NCI-H524 (cell line): ENCODE data around the gene MAGEB16.

Experiments
- DNase-seq, 2 experiments: peaks; one replicate each; lab custom pipeline; 2025; lab: John Stamatoyannopoulos, UW

Gene MAGEB16

GRCh38 chrX:35798042-35798441, at the start of gene MAGEB16:
TSS of gene MAGEB16 (plus strand) at chrX:35798342. CDS start at chrX:35802197, 3,855 bp downstream.
- DNase-seq, result no peak

GRCh38 chrX:35773958-35774564, 24.1 kb upstream of the MAGEB16 start:
- no peak for DNase-seq

- DNase-seq, result no peak
Observed at GRCh38 chrX:35785075-35785474, 13.1 kb upstream of the MAGEB16 start.

- no peak for DNase-seq
Observed at GRCh38 chrX:35786271-35786670, 11.9 kb upstream of the MAGEB16 start.

GRCh38 chrX:35787867-35788266, 10.3 kb upstream of the MAGEB16 start:
- DNase-seq, result no peak

- no peak for DNase-seq
Observed at GRCh38 chrX:35800474-35800873, 2.3 kb downstream of the MAGEB16 start.

- DNase-seq, result no peak
Observed at GRCh38 chrX:35809781-35810180, 11.6 kb downstream of the MAGEB16 start.

GRCh38 chrX:35819241-35819640, 21.1 kb downstream of the MAGEB16 start:
- DNase-seq, result no peak

- no peak for DNase-seq
Observed at GRCh38 chrX:35826503-35826902, 28.4 kb downstream of the MAGEB16 start.

- no peak for DNase-seq
Observed at GRCh38 chrX:35829501-35829900, 31.4 kb downstream of the MAGEB16 start.

GRCh38 chrX:35841872-35842271, 43.7 kb downstream of the MAGEB16 start:
- DNase-seq, result no peak

- DNase-seq, result no peak
Observed at GRCh38 chrX:35842674-35843073, 44.5 kb downstream of the MAGEB16 start.

- no peak for DNase-seq
Observed at GRCh38 chrX:35847736-35848135, 49.6 kb downstream of the MAGEB16 start.
